Sigmoid colon (tissue), 3 donors: ENCODE results near the gene TMEM168.

Experiments used
- CTCF ChIP-seq, 4 experiments: fragments of 450-650 bp in 3 of 4; fragments of 200-600 bp in 1 of 4; IDR thresholded peaks; one replicate each; pipeline ENCODE4 v1.5.1; 2016 to 2019; ENCODE audit warnings: antibody characterized with exemption in 4 of 4, mild to moderate bottlenecking in 3 of 4, moderate library complexity in 2 of 4
- POLR2A ChIP-seq, 2 donors: fragments of 450-650 bp; IDR thresholded peaks; one replicate each; pipeline ENCODE4 v1.6.1; 2016; ENCODE audit warnings: antibody characterized with exemption in 2 of 2, mild to moderate bottlenecking in 2 of 2, moderate library complexity in 2 of 2

GRCh38 chr7:112781558-112781957 lies 8.6 kb downstream of the TMEM168 start:
- no peak for TF ChIP-seq CTCF (IDR thresholded peaks at IDR 0.05)
- no peak for TF ChIP-seq POLR2A (IDR thresholded peaks at IDR 0.05)
